CD4-positive, CD25-positive, alpha-beta regulatory T cell (primary cell): ENCODE data around the gene VTI1A. TPM values are rescaled to one million over a fixed set of nuclear protein-coding genes. Genes with fewer than 3 reads are reported as not detected.
"Not testable (repeated sequence)": the region's sequence is repeated elsewhere in the genome, so short reads cannot be mapped to it uniquely, and the experiment has no call there.

Source experiments
- ATAC-seq, 2 donors: fragments of 150-1000 bp; cut with Tn5 transposase; one replicate each; pipeline ENCODE4 v1.10.0; 2021; ENCODE audit warnings: low read depth in 2 of 2, moderate number of reproducible peaks in 2 of 2, moderate library complexity in 1 of 2
- DNase-seq, 3 donors: peaks; one replicate each; pipeline versions ENCODE4 v3.0.0 to v3.0.0-alpha.2; 2012 to 2022; ENCODE audit warnings: mixed read lengths in 1 of 3
- H3K27ac ChIP-seq: one replicate; pipeline ENCODE4 v1.7.0; 2013; ENCODE audit warnings: mild to moderate bottlenecking, low read length; ENCODE audit not compliant: insufficient read depth, poor library complexity, severe bottlenecking
- H3K27me3 ChIP-seq: one replicate; pipeline ENCODE4 v1.7.0; 2013; ENCODE audit warnings: low read length; ENCODE audit not compliant: control insufficient read depth, insufficient read depth
- H3K36me3 ChIP-seq: one replicate; pipeline ENCODE4 v1.7.0; 2013; ENCODE audit warnings: mild to moderate bottlenecking, low read length, moderate library complexity; ENCODE audit not compliant: control insufficient read depth, insufficient read depth
- H3K4me1 ChIP-seq: 2 replicates; pipeline ENCODE4 v1.7.0; 2013; ENCODE audit warnings: mild to moderate bottlenecking, low read length; ENCODE audit not compliant: insufficient read depth, control insufficient read depth, poor library complexity, severe bottlenecking
- H3K4me3 ChIP-seq: one replicate; pipeline ENCODE4 v1.7.0; 2013; ENCODE audit warnings: low read depth, mild to moderate bottlenecking, low read length, moderate library complexity
- H3K9me3 ChIP-seq, 2 experiments: 1 replicate in 1 of 2; 2 replicates in 1 of 2; pipeline ENCODE4 v1.7.0; 2013; ENCODE audit warnings: low read length in 2 of 2, mild to moderate bottlenecking in 1 of 2, moderate library complexity in 1 of 2; ENCODE audit not compliant: control insufficient read depth in 2 of 2
- H3K27ac Mint-ChIP-seq, 3 donors: one replicate each; pipeline ENCODE4 v1.8.0; 2020 to 2022; ENCODE audit warnings: mild to moderate bottlenecking in 3 of 3, mixed read lengths in 3 of 3, moderate library complexity in 2 of 3
- H3K27me3 Mint-ChIP-seq: one replicate; pipeline ENCODE4 v1.8.0; 2022; ENCODE audit warnings: mild to moderate bottlenecking, mixed read lengths
- H3K36me3 Mint-ChIP-seq: one replicate; pipeline ENCODE4 v1.8.0; 2020; ENCODE audit warnings: mixed read lengths
- H3K4me1 Mint-ChIP-seq, 4 donors: one replicate each; pipeline ENCODE4 v1.8.0; 2020 to 2022; ENCODE audit warnings: mixed read lengths in 4 of 4, mild to moderate bottlenecking in 1 of 4
- H3K4me3 Mint-ChIP-seq, 4 donors: one replicate each; pipeline ENCODE4 v1.8.0; 2020 to 2022; ENCODE audit warnings: mild to moderate bottlenecking in 4 of 4, mixed read lengths in 4 of 4, moderate library complexity in 3 of 4
- H3K9me3 Mint-ChIP-seq, 7 donors: one replicate each; pipeline ENCODE4 v1.8.0; 2020 to 2022; ENCODE audit warnings: mixed read lengths in 7 of 7, mild to moderate bottlenecking in 3 of 7, moderate library complexity in 2 of 7
- polyA plus RNA-seq, 4 donors: library from polyadenylated mRNA; unstranded; fragments of 300-500 nt; fragmentation: Illumina TruSeq; gene quantifications; one replicate each; pipeline ENCODE4 v1.2.3, GENCODE V29; 2021
- total RNA-seq: library from RNA; stranded (reverse); gene quantifications from one replicate; pipeline ENCODE4 v1.2.3, GENCODE V29; 2022

Gene VTI1A
- total and polyA plus RNA-seq, 5 donors from 2014 or later = 25.5 to 77.7 (median 35.1) TPM

GRCh38 chr10:112532189-112532588 is 85.2 kb downstream of the VTI1A start:
- Mint-ChIP-seq H3K4me1 (peaks cover 33 to 55% (median 41%) of the 10 kb centered on the region in 4 donors), H3K9me3 (peaks cover 0 to 2% (median 0%) of the 10 kb centered on the region in 7 donors), H3K36me3 (peaks cover 17% of the 10 kb centered on the region), H3K27me3 (no peaks in the 10 kb centered on the region), H3K4me3 (peak overlapping the region; percentile 70 to 89 (median 82)), H3K27ac (peak overlapping the region; percentile 89 to 95 (median 93))
- H3K27me3 ChIP-seq = no peaks in the 10 kb centered on the region
- ATAC-seq (peak; percentile 68 to 72), DNase-seq (peak in 2 of 3 donors; percentile 57 to 88)
- peak overlapping the region; percentile 86 for H3K27ac ChIP-seq
- peak overlapping the region; percentile 88 for H3K4me3 ChIP-seq
- H3K9me3 ChIP-seq = no peaks in the 10 kb centered on the region
- H3K4me1 ChIP-seq = peaks cover 29% of the 10 kb centered on the region
- H3K36me3 ChIP-seq = peaks cover 3% of the 10 kb centered on the region

- no peak for DNase-seq
- peaks cover 0 to 2% (median 0%) of the 10 kb centered on the region in 7 donors for H3K9me3 Mint-ChIP-seq
- H3K36me3 Mint-ChIP-seq = peaks cover 19% of the 10 kb centered on the region
- H3K27me3 Mint-ChIP-seq = no peaks in the 10 kb centered on the region
- Histone ChIP-seq H3K36me3 (peaks cover 4% of the 10 kb centered on the region), H3K27ac (peak overlapping the region; percentile 86), H3K27me3 (no peaks in the 10 kb centered on the region), H3K4me1 (peaks cover 29% of the 10 kb centered on the region), H3K4me3 (peak overlapping the region; percentile 88), H3K9me3 (no peaks in the 10 kb centered on the region)
- peak overlapping the region in 3 of 4 donors; percentile 24 to 44 (median 26) for H3K4me3 Mint-ChIP-seq
- peak overlapping the region; percentile 32 to 93 (median 46) for H3K27ac Mint-ChIP-seq
- no peak for ATAC-seq
- peaks cover 33 to 55% (median 41%) of the 10 kb centered on the region in 4 donors for H3K4me1 Mint-ChIP-seq
These were observed 85.9 kb downstream of the VTI1A start for GRCh38 chr10:112532956-112533355.

GRCh38 chr10:112533916-112534315 is 86.9 kb downstream of the VTI1A start:
- ATAC-seq = no peak
- H3K4me1 Mint-ChIP-seq = peaks cover 33 to 51% (median 41%) of the 10 kb centered on the region in 4 donors
- H3K27ac Mint-ChIP-seq = peak overlapping the region in 1 of 3 donors; percentile 93
- no peak for DNase-seq
- no peaks in the 10 kb centered on the region for H3K9me3 ChIP-seq
- H3K9me3 Mint-ChIP-seq = peaks cover 0 to 2% (median 0%) of the 10 kb centered on the region in 7 donors
- peaks cover 29% of the 10 kb centered on the region for H3K4me1 ChIP-seq
- no peak overlapping the region for H3K4me3 Mint-ChIP-seq
- H3K36me3 ChIP-seq = peaks cover 12% of the 10 kb centered on the region
- H3K27ac ChIP-seq = no peak overlapping the region
- H3K36me3 Mint-ChIP-seq = peaks cover 26% of the 10 kb centered on the region
- H3K4me3 ChIP-seq = no peak overlapping the region
- no peaks in the 10 kb centered on the region for H3K27me3 Mint-ChIP-seq
- no peaks in the 10 kb centered on the region for H3K27me3 ChIP-seq

- H3K4me3 ChIP-seq = peak overlapping the region; percentile 11
- peaks cover 29% of the 10 kb centered on the region for H3K4me1 ChIP-seq
- peaks cover 32 to 43% (median 38%) of the 10 kb centered on the region in 4 donors for H3K4me1 Mint-ChIP-seq
- peaks cover 37% of the 10 kb centered on the region for H3K36me3 Mint-ChIP-seq
- H3K27ac Mint-ChIP-seq = peak overlapping the region; percentile 53 to 89 (median 82)
- peak overlapping the region in 3 of 4 donors; percentile 31 to 72 (median 36) for H3K4me3 Mint-ChIP-seq
- H3K9me3 Mint-ChIP-seq = peaks cover 0 to 2% (median 0%) of the 10 kb centered on the region in 7 donors
- DNase-seq (peak in 1 of 3 donors; percentile 55), ATAC-seq (no peak)
- H3K9me3 ChIP-seq = no peaks in the 10 kb centered on the region
- no peaks in the 10 kb centered on the region for H3K27me3 Mint-ChIP-seq
- no peaks in the 10 kb centered on the region for H3K27me3 ChIP-seq
- peak overlapping the region; percentile 5 for H3K27ac ChIP-seq
- peaks cover 26% of the 10 kb centered on the region for H3K36me3 ChIP-seq
These were observed 88.5 kb downstream of the VTI1A start for GRCh38 chr10:112535531-112535951.

GRCh38 chr10:112536663-112537062 is 89.6 kb downstream of the VTI1A start:
- Mint-ChIP-seq H3K4me1 (peaks cover 23 to 32% (median 29%) of the 10 kb centered on the region in 4 donors), H3K4me3 (peak overlapping the region in 1 of 4 donors; percentile 80), H3K27me3 (no peaks in the 10 kb centered on the region), H3K9me3 (no peaks in the 10 kb centered on the region), H3K27ac (no peak overlapping the region), H3K36me3 (peaks cover 43% of the 10 kb centered on the region)
- ATAC-seq (no peak), DNase-seq (no peak)
- no peak overlapping the region for H3K4me3 ChIP-seq
- no peaks in the 10 kb centered on the region for H3K9me3 ChIP-seq
- H3K36me3 ChIP-seq = peaks cover 26% of the 10 kb centered on the region
- no peaks in the 10 kb centered on the region for H3K27me3 ChIP-seq
- H3K4me1 ChIP-seq = peaks cover 18% of the 10 kb centered on the region
- H3K27ac ChIP-seq = no peak overlapping the region

GRCh38 chr10:112538168-112538567 is 91.2 kb downstream of the VTI1A start:
- Histone ChIP-seq H3K27me3 (no peaks in the 10 kb centered on the region), H3K27ac (no peak overlapping the region), H3K9me3 (no peaks in the 10 kb centered on the region), H3K36me3 (peaks cover 29% of the 10 kb centered on the region), H3K4me3 (no peak overlapping the region), H3K4me1 (peaks cover 15% of the 10 kb centered on the region)
- no peaks in the 10 kb centered on the region for H3K27me3 Mint-ChIP-seq
- no peak for DNase-seq
- no peak for ATAC-seq
- H3K36me3 Mint-ChIP-seq = peaks cover 46% of the 10 kb centered on the region
- no peak overlapping the region for H3K4me3 Mint-ChIP-seq
- peaks cover 13 to 18% (median 15%) of the 10 kb centered on the region in 4 donors for H3K4me1 Mint-ChIP-seq
- H3K9me3 Mint-ChIP-seq = peaks cover 0 to 4% (median 0%) of the 10 kb centered on the region in 7 donors
- H3K27ac Mint-ChIP-seq = no peak overlapping the region

DNA sequence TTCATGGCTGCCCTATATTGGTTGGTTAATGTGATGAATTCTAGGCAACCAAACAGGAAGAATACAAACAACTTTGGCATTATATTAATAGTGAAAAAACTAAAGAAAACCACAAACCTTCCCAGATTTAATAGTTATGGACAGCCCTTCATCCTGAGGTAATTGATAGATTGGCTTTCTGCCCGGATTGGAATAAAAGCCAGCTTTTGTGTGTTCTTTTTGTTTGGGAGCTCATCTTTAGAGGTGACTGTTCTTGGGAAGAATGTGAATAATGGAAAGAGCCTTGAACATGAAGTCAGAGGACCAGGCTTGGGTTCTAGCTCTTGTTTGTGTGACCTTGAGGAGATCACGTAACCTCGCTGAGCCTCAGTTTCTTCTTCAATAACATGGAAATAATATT is 92.3 kb downstream of the VTI1A start:
- Histone ChIP-seq H3K4me3 (no peak overlapping the region), H3K9me3 (no peaks in the 10 kb centered on the region), H3K4me1 (peaks cover 11% of the 10 kb centered on the region), H3K36me3 (peaks cover 29% of the 10 kb centered on the region), H3K27me3 (no peaks in the 10 kb centered on the region), H3K27ac (no peak overlapping the region)
- no peak overlapping the region for H3K4me3 Mint-ChIP-seq
- H3K27me3 Mint-ChIP-seq = no peaks in the 10 kb centered on the region
- peaks cover 8 to 11% (median 9%) of the 10 kb centered on the region in 4 donors for H3K4me1 Mint-ChIP-seq
- no peak overlapping the region for H3K27ac Mint-ChIP-seq
- peaks cover 0 to 8% (median 0%) of the 10 kb centered on the region in 7 donors for H3K9me3 Mint-ChIP-seq
- peaks cover 48% of the 10 kb centered on the region for H3K36me3 Mint-ChIP-seq
- no peak for DNase-seq
- no peak for ATAC-seq

DNA sequence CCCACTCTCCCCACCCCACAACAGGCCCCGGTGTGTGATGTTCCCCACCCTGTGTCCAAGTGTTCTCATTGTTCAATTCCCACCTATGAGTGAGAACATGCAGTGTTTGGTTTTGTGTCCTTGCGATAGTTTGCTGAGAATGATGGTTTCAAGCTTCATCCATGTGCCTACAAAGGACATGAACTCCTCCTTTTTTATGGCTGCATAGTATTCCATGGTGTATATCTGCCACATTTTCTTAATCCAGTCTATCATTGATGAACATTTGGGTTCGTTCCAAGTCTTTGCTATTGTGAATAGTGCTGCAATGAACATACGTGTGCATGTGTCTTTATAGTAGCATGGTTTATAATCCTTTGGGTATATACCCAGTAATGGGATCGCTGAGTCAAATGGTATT is 95.8 kb downstream of the VTI1A start:
- not testable (repeated sequence) for H3K4me1 ChIP-seq, DNase-seq, H3K27ac Mint-ChIP-seq, H3K27me3 ChIP-seq, H3K27me3 Mint-ChIP-seq, H3K9me3 ChIP-seq, H3K9me3 Mint-ChIP-seq, ATAC-seq, H3K27ac ChIP-seq, H3K4me3 Mint-ChIP-seq, H3K4me3 ChIP-seq, H3K4me1 Mint-ChIP-seq
- peaks cover 49% of the 10 kb centered on the region for H3K36me3 Mint-ChIP-seq
- H3K36me3 ChIP-seq = peaks cover 26% of the 10 kb centered on the region
